Breast epithelium (tissue), 3 donors: ENCODE results near the gene PGAM5.

Source experiments
- CTCF ChIP-seq, 3 donors: fragments of 450-650 bp; IDR thresholded peaks; one replicate each; pipeline ENCODE4 v1.5.1; 2016 to 2017; ENCODE audit warnings: antibody characterized with exemption in 3 of 3, mild to moderate bottlenecking in 3 of 3, moderate library complexity in 3 of 3
- POLR2A ChIP-seq: fragments of 450-650 bp; IDR thresholded peaks from one replicate; pipeline ENCODE4 v1.6.1; 2016; ENCODE audit warnings: antibody characterized with exemption, mild to moderate bottlenecking, moderate library complexity

GRCh38 chr12:132711080-132711843, 620 bp downstream of the PGAM5 start:
- TF ChIP-seq CTCF (IDR thresholded peaks at IDR 0.05) (no peak), POLR2A (no peak)
